Liver (tissue), 9 donors: ENCODE results near the gene OGFOD3. TPM values are rescaled to one million over a fixed set of nuclear protein-coding genes. Genes with fewer than 3 reads are reported as not detected.

Experiments
- DNase-seq: peaks from one replicate; pipeline ENCODE4 v3.0.0-alpha.2; 2017; ENCODE audit warnings: low spot score
- H3K27ac ChIP-seq, 2 donors: one replicate each; pipeline ENCODE4 v1.7.0; 2013; ENCODE audit warnings: inconsistent platforms in 2 of 2, low read length in 2 of 2, control low read depth in 1 of 2, low read depth in 1 of 2, mild to moderate bottlenecking in 1 of 2
- H3K27me3 ChIP-seq, 4 donors: one replicate each; pipeline versions ENCODE4 v1.6.1 to v1.7.0; 2013; ENCODE audit warnings: low read length in 3 of 4, inconsistent platforms in 1 of 4, mild to moderate bottlenecking in 1 of 4, moderate library complexity in 1 of 4; ENCODE audit not compliant: control insufficient read depth in 4 of 4, insufficient read depth in 4 of 4
- H3K36me3 ChIP-seq, 4 donors: one replicate each; pipeline versions ENCODE4 v1.6.1 to v1.7.0; 2013; ENCODE audit warnings: low read length in 3 of 4, mild to moderate bottlenecking in 3 of 4, low read depth in 1 of 4, moderate library complexity in 1 of 4; ENCODE audit not compliant: control insufficient read depth in 4 of 4, insufficient read depth in 3 of 4
- H3K4me1 ChIP-seq, 4 donors: one replicate each; pipeline versions ENCODE4 v1.6.1 to v1.7.0; 2013; ENCODE audit warnings: low read length in 3 of 4, mild to moderate bottlenecking in 3 of 4, moderate library complexity in 1 of 4; ENCODE audit not compliant: control insufficient read depth in 4 of 4, insufficient read depth in 4 of 4
- H3K4me3 ChIP-seq, 3 donors: one replicate each; pipeline versions ENCODE4 v1.6.1 to v1.7.0; 2013; ENCODE audit warnings: low read length in 3 of 3, control low read depth in 1 of 3, low read depth in 1 of 3, mild to moderate bottlenecking in 1 of 3
- H3K9ac ChIP-seq, 2 donors: one replicate each; pipeline ENCODE4 v1.7.0; 2013; ENCODE audit warnings: low read length in 2 of 2, mild to moderate bottlenecking in 2 of 2, moderate library complexity in 2 of 2, control low read depth in 1 of 2, low read depth in 1 of 2
- H3K9me3 ChIP-seq, 4 donors: one replicate each; pipeline versions ENCODE4 v1.6.1 to v1.7.0; 2013; ENCODE audit warnings: low read length in 3 of 4; ENCODE audit not compliant: control insufficient read depth in 4 of 4
- ATF3 ChIP-seq: IDR thresholded peaks from 2 replicates; pipeline ENCODE4 v1.6.1; 2016; ENCODE audit warnings: antibody characterized with exemption
- EGR1 ChIP-seq, 2 donors: IDR thresholded peaks; 2 replicates each; pipeline ENCODE4 v1.6.1; 2016 to 2018; ENCODE audit warnings: antibody characterized with exemption in 2 of 2, low read depth in 2 of 2
- FOXA1 ChIP-seq: IDR thresholded peaks from 2 replicates; pipeline ENCODE4 v1.6.1; 2016; ENCODE audit warnings: antibody characterized with exemption
- HNF4A ChIP-seq, 2 donors: conservative IDR thresholded peaks; 2 replicates each; pipeline ENCODE4 v1.6.1; 2016; ENCODE audit warnings: antibody characterized with exemption in 2 of 2, mild to moderate bottlenecking in 2 of 2
- HNF4G ChIP-seq: IDR thresholded peaks from 2 replicates; pipeline ENCODE4 v1.6.1; 2016; ENCODE audit warnings: antibody characterized with exemption
- JUND ChIP-seq, 2 donors: IDR thresholded peaks; 2 replicates each; pipeline ENCODE4 v1.6.1; 2016; ENCODE audit warnings: antibody characterized with exemption in 2 of 2
- NR2F2 ChIP-seq: IDR thresholded peaks from 2 replicates; pipeline ENCODE4 v1.6.1; 2016; ENCODE audit warnings: antibody characterized with exemption
- RAD21 ChIP-seq, 2 donors: IDR thresholded peaks; 2 replicates each; pipeline ENCODE4 v1.6.1; 2016; ENCODE audit warnings: antibody characterized with exemption in 2 of 2, mild to moderate bottlenecking in 2 of 2
- REST ChIP-seq: IDR thresholded peaks from 2 replicates; pipeline ENCODE4 v1.6.1; 2016; ENCODE audit warnings: antibody characterized with exemption, mild to moderate bottlenecking
- RXRA ChIP-seq, 2 donors: IDR thresholded peaks; 2 replicates each; pipeline ENCODE4 v1.6.1; 2017 to 2018; ENCODE audit warnings: antibody characterized with exemption in 2 of 2, mild to moderate bottlenecking in 1 of 2
- SP1 ChIP-seq: IDR thresholded peaks from 2 replicates; pipeline ENCODE4 v1.6.1; 2018; ENCODE audit warnings: antibody characterized with exemption, mild to moderate bottlenecking
- YY1 ChIP-seq: IDR thresholded peaks from 2 replicates; pipeline ENCODE4 v1.6.1; 2016; ENCODE audit warnings: antibody characterized with exemption, mild to moderate bottlenecking
- ZBTB33 ChIP-seq: IDR thresholded peaks from 2 replicates; pipeline ENCODE4 v1.6.1; 2016; ENCODE audit warnings: antibody characterized with exemption
- WGBS: extraction: QIAGEN DNeasy Blood & Tissue Kit; methylation state at CpG from one replicate; pipeline ENCODE4 v1.1.7; 2013; 5-methylcytosine and 5-hydroxymethylcytosine counted together
- polyA plus RNA-seq, 2 donors: library from polyadenylated mRNA; stranded (reverse) in 1 of 2; unstranded in 1 of 2; fragments of 200-250 nt in 1 of 2; fragments of >200 nt in 1 of 2; fragmentation: Nextera tagmentation in 1 of 2; extraction: Ambion mirVana in 1 of 2; gene quantifications; one replicate each; pipeline versions ENCODE4 v1.2.1 to v1.2.3, GENCODE V29; 2013 to 2015
- total RNA-seq, 2 donors: library from RNA; depleted of rRNA; stranded (reverse); fragments of >200 nt; gene quantifications; one replicate each; pipeline ENCODE4 v1.2.3, GENCODE V29; 2014
- TF ChIP-seq, protein P1 (sequence below): fragments of 150-350 bp; IDR thresholded peaks from 2 replicates; pipeline ENCODE4 v1.5.1; 2017; ENCODE audit warnings: improper control_type of control experiment, low read depth, low read length; ENCODE audit not compliant: missing input control
- donor health status: healthy.
- donor health status: healthy.
- donor health status: healthy.
- donor health status: healthy.
- donor health status: healthy.

OGFOD3 gene
- total and polyA plus RNA-seq, 4 donors = 15.0 to 23.2 (median 18.5) TPM

DNA sequence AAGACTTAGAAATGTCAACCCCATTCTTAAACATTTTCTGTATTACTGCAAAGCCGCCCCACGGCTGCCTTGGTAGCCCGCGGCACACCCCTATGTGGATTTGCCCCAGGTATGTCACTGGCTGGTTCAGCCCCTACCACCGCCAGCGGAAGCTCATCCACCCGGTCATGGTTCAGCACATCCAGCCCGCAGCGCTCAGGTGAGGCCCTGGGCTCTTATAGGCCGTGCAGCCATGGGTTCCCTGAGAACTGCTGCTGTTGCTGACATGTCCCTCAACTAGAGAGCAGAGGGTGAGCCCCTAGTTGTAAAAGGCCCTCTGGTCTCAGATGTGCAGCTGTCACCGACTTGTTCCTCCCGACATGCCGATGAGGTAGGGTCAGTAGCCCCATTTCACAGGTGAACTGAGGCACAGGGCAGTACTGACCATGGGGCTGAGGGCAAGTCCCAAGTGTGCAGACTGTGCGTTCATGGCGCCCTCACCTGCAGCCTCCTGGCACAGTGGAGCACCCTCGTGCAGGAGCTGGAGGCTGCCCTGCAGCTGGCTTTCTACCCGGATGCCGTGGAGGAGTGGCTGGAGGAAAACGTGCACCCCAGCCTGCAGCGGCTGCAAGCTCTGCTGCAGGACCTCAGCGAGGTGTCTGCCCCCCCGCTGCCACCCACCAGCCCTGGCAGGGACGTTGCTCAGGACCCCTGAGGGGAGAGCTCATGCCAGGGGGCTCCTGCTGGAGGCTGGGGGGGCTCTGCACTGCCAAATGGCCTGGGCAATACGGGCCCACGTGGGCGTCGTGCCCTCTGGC is 23.5 kb upstream of the OGFOD3 start:
- TF ChIP-seq HNF4G = no peak
- TF ChIP-seq JUND (IDR thresholded peaks at IDR 0.05) = no peak
- no peak for TF ChIP-seq RXRA (IDR thresholded peaks at IDR 0.05)
- no peak for TF ChIP-seq HNF4A (conservative IDR thresholded peaks at IDR 0.05)
- no peak for TF ChIP-seq ATF3
- TF ChIP-seq, protein P1, sequence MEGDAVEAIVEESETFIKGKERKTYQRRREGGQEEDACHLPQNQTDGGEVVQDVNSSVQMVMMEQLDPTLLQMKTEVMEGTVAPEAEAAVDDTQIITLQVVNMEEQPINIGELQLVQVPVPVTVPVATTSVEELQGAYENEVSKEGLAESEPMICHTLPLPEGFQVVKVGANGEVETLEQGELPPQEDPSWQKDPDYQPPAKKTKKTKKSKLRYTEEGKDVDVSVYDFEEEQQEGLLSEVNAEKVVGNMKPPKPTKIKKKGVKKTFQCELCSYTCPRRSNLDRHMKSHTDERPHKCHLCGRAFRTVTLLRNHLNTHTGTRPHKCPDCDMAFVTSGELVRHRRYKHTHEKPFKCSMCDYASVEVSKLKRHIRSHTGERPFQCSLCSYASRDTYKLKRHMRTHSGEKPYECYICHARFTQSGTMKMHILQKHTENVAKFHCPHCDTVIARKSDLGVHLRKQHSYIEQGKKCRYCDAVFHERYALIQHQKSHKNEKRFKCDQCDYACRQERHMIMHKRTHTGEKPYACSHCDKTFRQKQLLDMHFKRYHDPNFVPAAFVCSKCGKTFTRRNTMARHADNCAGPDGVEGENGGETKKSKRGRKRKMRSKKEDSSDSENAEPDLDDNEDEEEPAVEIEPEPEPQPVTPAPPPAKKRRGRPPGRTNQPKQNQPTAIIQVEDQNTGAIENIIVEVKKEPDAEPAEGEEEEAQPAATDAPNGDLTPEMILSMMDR = no peak
- TF ChIP-seq EGR1 (IDR thresholded peaks at IDR 0.05; ENCODE audit: low read depth in 2 of 2) = no peak
- no peak for TF ChIP-seq SP1
- no peak for TF ChIP-seq NR2F2
- no peak for TF ChIP-seq RAD21 (IDR thresholded peaks at IDR 0.05)
- TF ChIP-seq REST = no peak

GRCh38 chr17:82440991-82441627 is 22.7 kb upstream of the OGFOD3 start:
- Histone ChIP-seq H3K4me1 (peaks cover 17 to 45% (median 30%) of the 10 kb centered on the region in 4 donors), H3K9me3 (no peaks in the 10 kb centered on the region), H3K36me3 (peaks cover 0 to 12% (median 6%) of the 10 kb centered on the region in 4 donors), H3K4me3 (no peak overlapping the region), H3K27me3 (no peaks in the 10 kb centered on the region), H3K27ac (no peak overlapping the region), H3K9ac (no peak overlapping the region)
- no peak for DNase-seq
- WGBS = 79% methylated on average over 17 of the region's 17 CpGs
- TF ChIP-seq YY1 (no peak), NR2F2 (no peak), REST (no peak), ZBTB33 (no peak), HNF4A (conservative IDR thresholded peaks at IDR 0.05) (no peak), SP1 (no peak), FOXA1 (no peak), RAD21 (IDR thresholded peaks at IDR 0.05) (no peak), ATF3 (no peak), RXRA (IDR thresholded peaks at IDR 0.05) (no peak), EGR1 (IDR thresholded peaks at IDR 0.05; ENCODE audit: low read depth in 2 of 2) (no peak), JUND (IDR thresholded peaks at IDR 0.05) (no peak), HNF4G (no peak)
- TF ChIP-seq, protein P1 = no peak

More for the DNA sequence above, 23.5 kb upstream of the OGFOD3 start:
- DNase-seq = no peak
- H3K4me1 ChIP-seq = peaks cover 17 to 44% (median 29%) of the 10 kb centered on the region in 4 donors
- H3K27me3 ChIP-seq = no peaks in the 10 kb centered on the region
- H3K36me3 ChIP-seq = peaks cover 0 to 12% (median 6%) of the 10 kb centered on the region in 4 donors
- no peak overlapping the region for H3K9ac ChIP-seq
- no peaks in the 10 kb centered on the region for H3K9me3 ChIP-seq
- 90% methylated on average over 27 of the region's 27 CpGs for WGBS
- H3K27ac ChIP-seq = no peak overlapping the region
- H3K4me3 ChIP-seq = no peak overlapping the region
